HG02610 (cell line): ENCODE data around the gene CCDC8.
"Not testable (repeated sequence)": the region's sequence is repeated elsewhere in the genome, so short reads cannot be mapped to it uniquely, and the experiment has no call there.

Source experiments
- ATAC-seq: cut with Tn5 transposase; IDR thresholded peaks from one replicate; pipeline ENCODE4 v1.9.1; 2021; ENCODE audit warnings: mild to moderate bottlenecking, moderate library complexity; ENCODE audit not compliant: unreplicated experiment

The CCDC8 gene

DNA sequence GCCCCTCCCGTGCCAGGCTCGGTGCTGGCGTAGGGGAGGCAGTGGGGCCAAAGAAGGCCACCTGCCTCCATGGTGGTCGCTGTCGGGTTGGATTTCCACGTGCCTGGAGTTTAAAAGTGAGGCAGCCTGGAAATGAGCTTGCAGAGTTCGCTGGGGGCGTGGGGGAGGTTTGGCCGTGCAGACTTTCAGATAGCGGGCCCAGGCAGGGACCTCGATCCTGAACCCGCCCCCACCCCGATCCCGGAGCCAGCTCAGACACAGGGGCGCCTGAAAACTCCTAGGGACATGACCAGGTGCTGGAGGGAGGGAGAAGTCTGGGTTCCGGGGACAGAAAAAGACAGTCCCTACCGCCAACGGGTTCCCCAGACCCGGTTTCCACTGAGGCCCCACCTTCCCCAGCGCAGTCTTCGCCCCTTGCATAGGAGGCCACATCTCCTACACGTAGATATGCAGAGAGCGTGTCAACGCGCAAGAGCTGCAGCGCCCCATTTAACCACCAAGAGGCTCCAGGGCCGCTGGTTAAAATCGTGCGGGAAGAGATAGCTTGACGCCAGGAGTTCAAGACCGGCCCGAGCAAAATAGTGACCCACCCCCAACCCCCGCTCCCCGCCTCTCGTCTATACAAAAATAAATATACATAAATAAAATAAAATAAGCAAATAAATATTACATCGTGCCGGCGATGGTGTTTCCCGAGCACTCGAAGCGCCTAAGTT, 8.5 kb downstream of the CCDC8 start:
- no peak for ATAC-seq

DNA sequence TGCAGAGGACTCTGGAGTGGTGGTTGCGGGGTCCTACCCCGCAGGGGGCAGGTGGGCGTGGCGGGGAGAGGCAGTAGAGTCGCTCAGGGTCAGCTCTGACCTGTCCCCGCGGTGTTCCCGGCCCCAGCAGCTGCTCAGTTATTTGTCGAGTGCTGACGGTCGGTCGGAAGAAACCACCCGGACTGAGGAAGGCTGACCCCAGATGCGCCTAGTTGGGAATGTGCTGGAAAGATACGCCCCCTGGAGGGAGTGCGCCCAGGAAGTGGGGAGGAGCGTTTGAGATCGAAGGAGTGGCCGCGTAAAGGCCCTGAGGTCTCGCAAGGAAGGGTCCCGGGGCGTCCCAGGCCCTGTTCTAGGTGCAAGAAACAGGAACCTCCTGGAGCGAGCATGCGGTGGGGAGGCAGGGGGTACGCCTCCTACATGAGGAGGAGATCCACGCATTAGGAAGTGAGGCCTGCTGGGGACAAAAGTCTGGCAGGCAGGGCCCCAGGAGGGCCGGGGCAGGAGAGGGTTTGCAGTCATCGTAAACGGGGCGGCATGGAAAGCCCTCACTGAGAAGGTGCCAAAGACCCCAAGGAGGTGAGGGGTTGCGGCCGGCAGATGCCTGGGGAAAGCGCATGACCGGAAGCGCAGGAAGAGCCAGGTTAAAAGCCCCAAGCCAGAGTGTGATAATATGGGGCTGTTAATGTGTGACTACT, 9.2 kb downstream of the CCDC8 start:
- ATAC-seq: no peak

DNA sequence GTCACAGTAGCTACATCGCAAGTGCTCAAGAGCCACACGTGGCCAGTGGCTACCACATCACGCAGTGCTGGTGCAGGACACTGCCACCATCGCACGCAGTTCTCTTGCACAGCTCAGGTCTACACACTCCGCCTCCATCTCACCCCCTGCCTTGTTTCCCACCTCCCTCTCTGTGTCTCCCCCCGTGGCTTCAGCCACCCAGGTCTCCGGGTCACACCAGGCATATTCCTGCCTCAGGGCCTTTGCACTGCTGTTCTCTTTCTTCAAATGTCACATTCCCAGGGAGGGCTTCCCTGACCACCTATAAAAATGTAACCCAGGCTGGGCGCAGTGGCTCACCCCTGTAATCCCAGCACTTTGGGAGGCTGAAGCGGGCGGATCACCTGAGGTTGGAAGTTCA, 10.6 kb downstream of the CCDC8 start:
- ATAC-seq: no peak

DNA sequence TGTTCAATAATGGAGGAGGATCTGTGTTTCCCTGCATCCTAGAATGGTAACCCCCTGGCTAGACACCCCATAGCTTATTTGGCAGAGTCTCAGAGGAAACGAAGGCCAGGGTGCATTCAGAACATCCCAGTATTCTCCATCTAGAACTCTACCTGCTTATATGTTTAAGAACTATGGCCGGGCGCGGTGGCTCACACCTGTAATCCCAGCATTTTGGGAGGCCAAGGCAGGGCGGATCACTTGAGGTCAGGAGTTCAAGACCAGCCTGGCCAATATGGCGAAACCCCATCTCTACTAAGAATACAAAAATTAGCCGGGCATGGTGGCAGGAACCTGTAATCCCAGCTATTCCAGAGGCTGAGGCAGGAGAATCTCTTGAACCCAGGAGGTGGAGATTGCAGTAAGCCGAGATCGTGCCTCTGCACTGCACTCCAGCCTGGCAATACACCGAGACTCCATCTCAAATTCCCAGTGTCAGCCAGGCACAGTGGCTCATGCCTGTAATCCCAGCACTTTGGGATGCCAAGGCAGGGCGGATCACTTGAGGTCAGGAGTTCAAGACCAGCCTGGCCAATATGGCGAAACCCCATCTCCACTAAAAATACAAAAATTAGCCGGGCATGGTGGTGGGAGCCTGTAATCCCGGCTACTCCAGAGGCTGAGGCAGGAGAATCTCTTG, 15.4 kb downstream of the CCDC8 start:
- not testable (repeated sequence) for ATAC-seq

DNA sequence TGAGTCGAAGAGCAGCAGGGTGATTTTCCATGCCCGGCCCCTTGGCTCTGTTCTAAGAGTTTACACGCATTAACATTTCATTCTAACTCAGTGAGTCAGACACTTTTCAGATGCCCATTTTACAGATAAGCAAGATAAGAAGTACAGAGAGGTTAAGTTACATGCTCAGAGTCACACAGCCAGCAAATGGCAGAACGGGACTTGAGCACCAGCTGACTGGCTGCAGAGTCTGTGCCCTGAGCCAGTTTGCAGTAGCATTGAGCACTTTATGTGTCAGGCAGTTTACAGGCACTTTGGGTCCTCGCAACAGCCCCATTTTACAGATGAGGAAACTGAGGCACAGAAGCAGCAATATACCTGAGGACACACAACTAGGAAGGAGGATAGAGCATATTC, 19.0 kb downstream of the CCDC8 start:
- ATAC-seq: no peak

DNA sequence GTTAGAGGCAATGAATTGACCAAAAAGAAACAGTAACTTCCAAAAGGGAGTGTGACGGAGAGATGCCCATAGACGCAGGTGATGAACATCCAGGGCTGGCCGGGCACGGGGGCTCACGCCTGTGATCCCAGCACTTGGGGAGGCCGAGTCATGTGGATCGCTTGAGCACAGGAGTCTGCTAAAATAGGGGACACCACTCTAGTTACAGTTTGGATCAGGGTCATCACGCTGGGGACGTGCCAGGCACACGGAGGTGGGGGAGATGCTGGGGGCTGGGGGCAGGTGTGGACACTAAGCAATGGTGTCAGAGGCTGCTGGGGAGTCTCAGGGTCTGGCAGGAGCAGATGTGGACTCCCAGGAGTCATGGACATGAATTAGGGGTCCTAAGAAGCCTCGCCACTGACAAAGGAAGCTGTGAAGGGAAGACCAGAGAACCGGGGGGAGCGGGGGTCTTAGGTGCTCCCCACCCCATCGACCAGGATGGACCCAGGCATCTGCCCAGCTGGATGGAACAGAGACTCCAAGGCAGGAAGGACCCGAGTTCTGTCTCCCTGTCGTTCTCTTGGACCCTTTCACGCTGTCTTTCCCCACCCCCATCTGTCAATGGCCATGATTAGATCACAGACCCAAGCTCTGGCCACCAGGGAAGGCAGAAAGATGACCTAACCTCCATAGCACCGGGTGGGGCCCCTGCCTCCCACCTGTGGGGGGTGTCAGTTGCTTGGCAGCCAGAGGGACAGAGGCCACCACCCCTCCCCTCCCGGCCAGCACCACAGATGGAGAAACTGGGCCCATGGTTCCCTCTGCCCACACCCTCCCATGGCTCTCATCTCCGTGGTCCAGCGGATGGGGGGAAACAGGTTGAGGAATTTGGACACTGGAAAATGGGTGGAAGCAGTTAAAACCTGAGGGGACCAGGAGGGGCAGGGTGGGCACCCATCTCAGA, 19.6 kb downstream of the CCDC8 start:
- no peak for ATAC-seq

DNA sequence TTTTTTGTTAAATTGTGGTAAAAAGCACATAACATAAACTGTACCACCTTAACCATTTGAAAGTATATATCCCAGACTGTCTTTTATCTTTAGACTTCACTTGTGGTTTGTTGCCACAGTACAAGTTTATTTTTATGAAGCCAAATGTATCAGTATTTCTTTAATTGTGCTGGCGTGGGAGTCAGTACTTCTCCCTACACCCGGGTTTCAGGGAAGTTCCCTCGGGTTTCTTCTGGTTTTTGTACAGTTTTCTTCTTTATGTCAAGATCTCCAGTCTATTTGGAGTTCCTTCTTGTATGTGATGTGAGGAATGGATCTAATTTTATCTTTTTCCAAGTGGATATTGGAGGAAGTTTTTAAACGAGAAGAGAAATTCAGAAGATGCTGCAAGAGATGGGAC, 20.5 kb downstream of the CCDC8 start:
- no peak for ATAC-seq

DNA sequence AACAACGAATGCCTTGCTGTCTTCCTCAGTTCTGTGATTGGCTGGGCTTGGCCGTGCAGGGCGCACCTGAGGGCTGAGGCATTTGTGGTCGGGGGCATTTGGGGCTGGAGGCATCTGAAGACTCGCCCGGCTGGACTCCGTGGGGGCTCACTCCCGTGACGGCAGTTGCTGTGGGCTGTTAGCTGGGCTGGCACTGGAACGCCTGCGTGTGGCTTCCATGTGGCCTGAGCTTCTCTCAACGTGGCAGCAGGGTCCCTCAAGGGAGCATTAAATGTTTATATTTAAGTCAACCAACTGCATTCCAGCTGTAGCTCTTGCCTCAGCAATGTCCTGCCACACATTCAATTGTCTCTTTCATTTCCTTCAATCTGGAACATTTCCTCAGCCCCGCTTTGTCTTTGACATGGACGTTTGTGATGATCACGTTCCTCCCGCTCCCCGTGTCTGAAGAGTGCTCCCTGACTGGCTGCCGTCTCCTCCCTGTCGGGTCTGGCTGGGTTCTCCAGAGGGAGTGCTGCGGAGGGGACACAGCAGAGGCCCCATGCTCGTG, 21.0 kb downstream of the CCDC8 start:
- no peak for ATAC-seq

DNA sequence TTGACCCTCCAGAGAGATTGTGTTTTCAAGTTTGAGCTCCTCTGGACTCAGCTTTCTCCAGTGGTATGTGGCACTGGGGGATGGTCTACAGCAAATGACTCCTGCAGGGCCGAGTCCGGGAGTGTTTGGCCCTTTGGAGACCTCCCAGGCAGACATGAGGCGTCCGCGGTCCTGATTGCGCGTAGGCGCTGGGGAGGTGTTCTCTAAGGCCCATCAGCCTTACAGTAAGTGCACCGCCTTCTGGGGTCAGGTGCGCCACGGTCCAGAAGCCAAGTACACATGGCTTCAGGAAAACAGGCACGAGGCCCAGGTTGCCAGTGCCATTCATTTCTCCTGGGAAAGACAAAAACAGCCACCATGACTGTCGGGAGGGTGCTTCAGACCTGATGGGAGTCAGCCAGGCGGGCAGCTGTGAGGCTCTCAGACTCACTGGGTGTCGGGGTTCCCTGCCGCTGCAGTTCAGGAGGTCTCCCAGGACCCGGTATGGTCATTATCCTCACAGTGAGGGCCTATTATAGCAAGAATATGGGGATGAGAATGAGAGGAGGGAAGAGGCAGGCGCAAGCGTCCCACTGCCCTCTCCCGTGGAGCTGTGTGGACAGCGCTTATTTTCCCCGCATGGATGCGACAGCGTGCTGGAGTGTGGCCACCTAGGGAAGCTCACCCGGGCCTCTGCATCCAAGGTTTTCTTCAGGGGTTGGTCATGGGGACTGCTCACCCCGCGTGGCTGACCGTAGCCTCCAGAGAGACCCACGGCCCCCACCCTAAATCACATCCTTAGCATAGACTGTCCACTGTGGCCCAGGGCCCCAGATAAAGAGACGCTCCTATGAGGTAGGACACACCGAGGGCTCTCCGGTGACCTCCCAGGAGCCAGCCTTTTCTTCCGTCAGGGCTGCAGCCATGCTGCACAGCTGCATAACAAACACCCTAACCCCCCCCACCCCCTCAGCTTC, 21.8 kb downstream of the CCDC8 start:
- ATAC-seq: no peak

DNA sequence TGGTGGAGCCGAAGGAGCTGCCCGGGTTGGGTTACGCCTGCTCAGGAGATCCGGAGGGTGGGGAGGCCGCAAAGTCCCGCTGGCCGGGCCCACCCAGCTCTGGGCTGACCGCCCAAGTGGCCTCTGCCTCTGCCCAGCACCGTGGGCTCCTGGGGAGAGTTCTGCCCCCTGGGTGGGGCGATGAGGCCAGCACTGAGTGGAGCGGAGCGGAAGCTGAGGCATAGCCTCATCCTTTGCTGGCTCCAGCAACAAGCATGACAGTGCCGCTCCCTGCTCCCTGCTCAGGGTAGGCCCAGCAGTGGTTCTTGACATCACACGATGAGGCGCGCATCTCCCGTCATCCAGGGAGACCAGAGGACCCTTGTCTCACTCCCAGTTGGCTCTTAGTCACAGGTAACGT, 22.5 kb downstream of the CCDC8 start:
- no peak for ATAC-seq

DNA sequence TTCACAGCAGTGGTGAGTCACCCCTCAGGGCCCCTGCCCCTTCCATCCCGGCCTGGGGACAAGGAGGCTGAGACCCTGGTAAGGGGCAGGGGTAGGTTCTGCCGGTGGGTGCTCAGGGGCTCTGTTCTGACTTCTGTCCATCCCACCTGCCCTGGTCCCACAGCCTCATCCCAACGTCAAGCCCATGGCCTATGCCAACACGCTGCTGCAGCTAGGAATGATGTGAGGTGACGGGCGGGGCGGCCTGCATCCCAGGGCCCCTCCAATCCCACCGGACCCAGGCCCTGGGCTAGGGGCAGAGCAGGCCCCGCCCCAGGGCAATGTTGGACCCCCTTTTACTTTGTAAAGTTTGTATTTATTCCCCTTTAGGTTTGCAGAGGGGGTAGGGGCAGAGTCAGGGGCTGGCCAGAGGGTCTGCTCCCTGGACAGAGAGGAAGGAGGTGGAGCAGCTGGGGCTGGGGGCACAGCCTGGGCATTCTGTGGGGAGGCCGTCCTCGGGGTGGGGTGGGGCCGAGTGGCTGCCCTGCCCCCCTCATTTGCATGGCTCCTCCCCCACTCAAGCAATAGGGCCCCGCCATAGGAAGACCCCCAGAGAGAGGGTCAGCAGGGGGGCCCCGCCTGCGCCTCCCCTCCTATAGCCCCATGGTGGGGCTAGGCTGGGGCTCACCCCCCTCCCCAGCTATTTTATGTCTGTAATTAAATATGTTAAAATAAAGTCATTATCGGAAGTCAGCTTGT, 23.1 kb downstream of the CCDC8 start:
- ATAC-seq: no peak

DNA sequence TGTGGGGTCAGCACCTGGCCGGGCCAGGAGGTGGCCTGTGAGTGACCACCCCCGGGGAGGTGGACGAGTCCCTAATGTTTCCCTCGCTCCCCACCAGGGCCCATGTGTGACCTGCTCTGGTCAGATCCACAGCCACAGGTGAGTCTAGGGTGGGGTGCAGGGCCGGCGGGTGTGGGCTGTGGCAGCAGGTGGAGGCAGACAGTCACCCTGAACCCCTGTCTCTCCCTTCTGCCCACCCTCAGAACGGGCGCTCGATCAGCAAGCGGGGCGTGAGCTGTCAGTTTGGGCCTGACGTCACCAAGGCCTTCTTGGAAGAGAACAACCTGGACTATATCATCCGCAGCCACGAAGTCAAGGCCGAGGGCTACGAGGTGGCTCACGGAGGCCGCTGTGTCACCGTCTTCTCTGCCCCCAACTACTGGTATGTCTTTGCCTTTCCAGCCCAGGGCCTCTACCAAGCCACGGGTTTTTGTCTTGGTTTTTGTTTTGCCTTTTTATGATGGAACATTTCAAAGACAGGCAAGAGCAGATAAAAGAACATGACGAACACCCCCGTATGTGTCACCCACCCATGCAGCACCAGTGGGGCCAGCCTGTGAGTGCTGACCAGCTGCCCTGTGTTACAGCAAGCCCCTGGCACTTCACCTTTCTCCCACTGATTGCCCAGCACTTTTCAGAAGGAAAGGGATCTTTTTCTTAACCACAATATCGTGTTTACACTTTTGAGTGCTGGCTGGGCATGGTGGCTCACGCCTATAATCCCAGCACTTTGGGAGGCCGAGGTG, 24.9 kb downstream of the CCDC8 start:
- ATAC-seq: no peak

DNA sequence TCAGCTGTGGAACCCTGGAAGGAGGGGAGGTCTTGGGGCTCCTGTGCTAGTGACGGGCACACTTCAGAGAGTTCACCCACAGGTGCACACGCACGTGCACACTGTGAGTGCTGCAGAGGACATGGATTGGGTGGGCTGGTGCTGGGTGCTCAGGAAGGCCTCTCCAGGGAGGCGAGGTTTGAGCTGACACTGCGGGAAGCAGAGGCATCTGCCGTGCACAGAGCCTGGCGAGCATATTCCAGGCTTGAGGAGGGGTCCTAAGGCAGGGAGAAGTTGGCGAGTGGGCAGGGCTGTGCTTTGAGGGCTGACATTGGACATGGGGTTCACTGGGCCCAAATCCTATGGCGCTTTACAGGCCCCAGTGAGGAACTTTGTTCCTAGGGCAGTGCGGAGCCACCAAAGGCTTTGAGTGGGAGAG, 25.6 kb downstream of the CCDC8 start:
- ATAC-seq: no peak

DNA sequence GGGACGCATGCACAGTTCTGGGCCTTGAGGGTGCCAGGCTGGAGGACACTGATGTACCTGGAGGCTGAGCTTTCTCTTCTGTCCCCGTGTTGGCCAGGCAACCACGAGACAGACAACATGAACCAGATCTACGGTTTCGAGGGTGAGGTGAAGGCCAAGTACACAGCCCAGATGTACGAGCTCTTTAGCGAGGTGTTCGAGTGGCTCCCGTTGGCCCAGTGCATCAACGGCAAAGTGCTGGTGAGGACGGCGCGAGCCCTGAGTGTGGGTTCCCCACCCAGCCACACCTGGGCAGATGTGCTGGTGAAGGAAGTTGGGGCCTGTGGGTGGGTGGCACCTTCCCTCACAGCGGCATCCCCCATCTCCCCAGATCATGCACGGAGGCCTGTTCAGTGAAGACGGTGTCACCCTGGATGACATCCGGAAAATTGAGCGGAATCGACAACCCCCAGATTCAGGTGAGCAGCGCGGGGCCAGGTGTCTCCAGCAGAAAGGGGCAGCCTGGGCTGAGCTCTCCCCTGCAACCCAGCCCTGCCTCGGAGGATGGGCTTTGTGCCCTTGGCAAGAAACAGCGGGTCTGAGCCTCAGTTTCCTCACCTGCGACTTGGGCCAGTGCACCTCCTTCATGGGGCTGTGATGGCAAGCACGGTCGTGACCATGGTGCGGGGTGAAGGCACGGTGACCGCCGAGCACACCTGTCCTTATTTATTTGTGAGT, 26.2 kb downstream of the CCDC8 start:
- ATAC-seq: no peak

DNA sequence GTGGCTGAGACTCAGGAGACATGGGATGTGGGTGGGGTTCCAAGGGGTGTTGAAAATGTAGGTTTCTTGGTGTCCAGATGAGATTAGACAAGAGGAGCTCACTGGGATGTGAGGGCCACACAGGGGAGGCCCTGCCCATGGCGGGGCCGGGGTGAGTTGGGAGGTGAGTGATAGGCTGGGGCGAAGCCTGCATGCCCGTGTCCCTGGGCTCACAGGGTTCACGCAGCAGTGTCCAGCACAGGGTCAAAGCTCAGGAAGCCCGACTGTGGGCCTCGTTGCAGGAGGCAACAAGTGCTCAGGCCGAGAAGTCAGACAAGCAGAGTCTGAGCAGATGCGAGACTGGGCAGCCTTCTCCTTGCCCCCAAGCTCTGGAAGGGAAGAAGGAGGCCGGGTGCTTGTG, 27.2 kb downstream of the CCDC8 start:
- ATAC-seq: no peak

DNA sequence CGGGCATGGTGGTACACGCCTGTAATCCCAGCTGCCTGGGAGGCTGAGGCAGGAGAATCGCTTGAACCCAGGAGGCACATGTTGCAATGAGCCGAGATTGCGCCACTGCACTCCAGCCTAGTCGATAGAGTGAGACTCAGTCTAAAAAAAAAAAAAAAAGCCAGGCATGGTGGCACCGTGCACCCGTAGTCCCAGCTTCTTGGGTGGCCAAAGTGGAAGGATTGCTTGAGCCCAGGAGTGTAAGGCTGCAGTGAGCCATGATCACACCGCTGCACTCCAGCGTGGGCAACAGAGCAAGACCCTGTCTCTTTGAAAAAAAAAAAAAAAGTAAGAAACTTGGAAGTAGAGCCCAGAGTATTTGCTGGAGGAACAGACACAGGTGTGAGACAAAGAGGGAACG, 27.7 kb downstream of the CCDC8 start:
- no peak for ATAC-seq

DNA sequence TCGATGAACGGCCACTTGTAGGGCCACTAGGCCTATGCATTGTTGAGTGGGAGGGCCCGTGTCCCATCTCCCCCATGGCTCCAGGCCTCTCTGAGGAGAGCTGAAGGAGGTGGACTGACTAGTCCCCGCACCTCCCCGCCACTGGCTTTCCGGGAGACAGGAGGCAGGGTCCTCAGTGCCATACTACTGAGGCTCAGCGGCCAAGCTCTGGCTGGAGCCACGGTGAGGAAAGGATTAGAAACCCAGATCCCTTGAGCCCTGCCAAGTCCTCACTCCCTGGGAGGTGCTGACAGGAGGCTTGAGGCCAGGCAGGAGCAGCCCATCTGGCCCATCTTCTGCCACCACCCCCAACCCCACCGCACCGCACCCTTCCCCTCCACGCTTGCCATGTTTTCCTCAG, 29.0 kb downstream of the CCDC8 start:
- no peak for ATAC-seq

DNA sequence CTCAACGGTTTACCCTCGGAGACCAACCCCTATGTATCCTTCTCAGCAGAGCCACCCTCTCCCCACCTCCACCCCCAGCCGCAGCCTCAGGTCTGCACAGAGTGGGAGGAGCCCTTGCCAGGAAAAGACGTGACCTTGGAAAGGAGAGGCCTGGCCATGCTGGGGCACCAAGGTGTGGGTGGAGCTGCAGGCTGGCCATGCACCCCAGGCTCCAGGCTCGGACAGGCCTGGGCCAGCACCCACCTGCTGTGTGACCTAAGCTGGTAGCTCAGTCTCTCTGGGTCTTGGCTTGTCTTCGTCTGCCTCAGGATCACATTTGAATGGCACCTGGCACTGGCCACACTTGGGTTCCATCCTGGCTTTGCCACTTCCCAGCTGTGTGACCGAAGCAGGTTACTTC, 29.5 kb downstream of the CCDC8 start:
- ATAC-seq: no peak
